Fibroblast of pulmonary artery (primary cell): ENCODE data around the gene CLASP1.

ENCODE experiments used
- DNase-seq: peaks from one replicate; pipeline ENCODE4 v3.0.0-alpha.2; 2010; ENCODE audit warnings: low read depth
- H3K4me3 ChIP-seq: replicated peaks from 2 replicates; pipeline ENCODE4 v1.5.1; 2011; ENCODE audit warnings: low read depth, mild to moderate bottlenecking, control low read depth, low read length, moderate library complexity
- CTCF ChIP-seq: IDR thresholded peaks from 2 replicates; pipeline ENCODE4 v1.5.1; 2011; ENCODE audit warnings: mild to moderate bottlenecking, control low read depth, low read length, inconsistent platforms; ENCODE audit errors: missing control alignments

CLASP1 gene

GRCh38 chr2:121527009-121527682 is 122.1 kb downstream of the CLASP1 start:
- DNase-seq: peak; percentile 53
- TF ChIP-seq CTCF: no peak
- H3K4me3 ChIP-seq: no peak overlapping the region

- no peak overlapping the region for H3K4me3 ChIP-seq
- DNase-seq: no peak
- TF ChIP-seq CTCF: no peak
Measured at GRCh38 chr2:121524685-121525425, 124.4 kb downstream of the CLASP1 start.

- TF ChIP-seq CTCF: no peak
- no peak overlapping the region for H3K4me3 ChIP-seq
- DNase-seq: no peak
Measured at GRCh38 chr2:121521359-121521758, 127.9 kb downstream of the CLASP1 start.

- H3K4me3 ChIP-seq: no peak overlapping the region
- no peak for DNase-seq
- no peak for TF ChIP-seq CTCF
Measured at GRCh38 chr2:121520641-121520994, 128.6 kb downstream of the CLASP1 start.

- no peak for TF ChIP-seq CTCF
- no peak overlapping the region for H3K4me3 ChIP-seq
- DNase-seq: no peak
Measured at GRCh38 chr2:121519732-121520640, 129.3 kb downstream of the CLASP1 start.

GRCh38 chr2:121519153-121519552 is 130.1 kb downstream of the CLASP1 start:
- no peak overlapping the region for H3K4me3 ChIP-seq
- DNase-seq: no peak
- no peak for TF ChIP-seq CTCF
